Spleen (tissue), 7 donors: ENCODE results near the gene ATP1A2.

Experiments used
- POLR2A ChIP-seq, 3 donors: fragments of 450-650 bp; IDR thresholded peaks; one replicate each; pipeline ENCODE4 v1.5.1; 2017; ENCODE audit warnings: antibody characterized with exemption in 3 of 3, mild to moderate bottlenecking in 1 of 3
- POLR2AphosphoS5 ChIP-seq, 3 donors: sonication (generic); formaldehyde crosslinking; IDR thresholded peaks; one replicate each; pipeline ENCODE4 v1.5.1; 2017; ENCODE audit warnings: antibody characterized with exemption in 3 of 3
- TF ChIP-seq, protein P1 (sequence below), 11 experiments: fragments of 200-600 bp in 7 of 11; fragments of 450-650 bp in 4 of 11; sonication (generic) in 4 of 11; IDR thresholded peaks in 8 of 11; conservative IDR thresholded peaks in 3 of 11; 1 replicate in 7 of 11; 2 replicates in 4 of 11; pipeline versions ENCODE4 v1.4.0 to v1.8.0; 2016 to 2021; ENCODE audit warnings: antibody characterized with exemption in 11 of 11, inconsistent platforms in 4 of 11, mild to moderate bottlenecking in 1 of 11
- donor health status: DM: no; HTN: no; CAD: no; lungs with moderate emphysema.
- donor health status: DM: no; HTN: no; CAD: no.
- donor health status: DM: no; HTN: no; CAD: no.

DNA sequence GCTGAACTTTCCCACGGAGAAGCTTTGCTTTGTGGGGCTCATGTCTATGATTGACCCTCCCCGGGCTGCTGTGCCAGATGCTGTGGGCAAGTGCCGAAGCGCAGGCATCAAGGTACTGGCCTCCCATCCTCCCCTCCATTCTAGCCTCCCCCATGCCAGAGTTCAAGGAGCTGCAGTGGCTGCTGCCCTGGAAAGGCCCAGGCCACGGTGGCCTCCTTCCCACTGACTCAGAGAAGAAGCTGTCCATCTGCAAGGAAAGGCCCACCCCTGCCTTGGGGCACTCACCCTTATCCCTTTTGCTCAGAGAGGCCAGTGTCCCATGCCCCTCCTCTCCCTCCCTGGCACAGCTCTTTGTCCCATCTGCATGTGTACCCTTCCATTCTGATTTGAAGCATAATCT, 14.9 kb downstream of the ATP1A2 start:
- TF ChIP-seq, protein P1, sequence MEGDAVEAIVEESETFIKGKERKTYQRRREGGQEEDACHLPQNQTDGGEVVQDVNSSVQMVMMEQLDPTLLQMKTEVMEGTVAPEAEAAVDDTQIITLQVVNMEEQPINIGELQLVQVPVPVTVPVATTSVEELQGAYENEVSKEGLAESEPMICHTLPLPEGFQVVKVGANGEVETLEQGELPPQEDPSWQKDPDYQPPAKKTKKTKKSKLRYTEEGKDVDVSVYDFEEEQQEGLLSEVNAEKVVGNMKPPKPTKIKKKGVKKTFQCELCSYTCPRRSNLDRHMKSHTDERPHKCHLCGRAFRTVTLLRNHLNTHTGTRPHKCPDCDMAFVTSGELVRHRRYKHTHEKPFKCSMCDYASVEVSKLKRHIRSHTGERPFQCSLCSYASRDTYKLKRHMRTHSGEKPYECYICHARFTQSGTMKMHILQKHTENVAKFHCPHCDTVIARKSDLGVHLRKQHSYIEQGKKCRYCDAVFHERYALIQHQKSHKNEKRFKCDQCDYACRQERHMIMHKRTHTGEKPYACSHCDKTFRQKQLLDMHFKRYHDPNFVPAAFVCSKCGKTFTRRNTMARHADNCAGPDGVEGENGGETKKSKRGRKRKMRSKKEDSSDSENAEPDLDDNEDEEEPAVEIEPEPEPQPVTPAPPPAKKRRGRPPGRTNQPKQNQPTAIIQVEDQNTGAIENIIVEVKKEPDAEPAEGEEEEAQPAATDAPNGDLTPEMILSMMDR (IDR thresholded peaks at IDR 0.05 in 8 of 11, conservative IDR thresholded peaks at IDR 0.05 in 3 of 11), result no peak
- TF ChIP-seq POLR2AphosphoS5 (IDR thresholded peaks at IDR 0.05) (no peak), POLR2A (IDR thresholded peaks at IDR 0.05) (no peak)
